ENCODE results near the gene HSD17B13.

Gene HSD17B13

GRCh38 chr4:87311684-87312083, 11.0 kb downstream of the HSD17B13 start:
- no peak overlapping the region for H3K4me2 ChIP-seq (ENCODE audit: insufficient read depth, low read length, poor library complexity, severe bottlenecking)
- H2BK12ac ChIP-seq (ENCODE audit: low read length) = no peak overlapping the region
- no peak overlapping the region for H3K18ac ChIP-seq (ENCODE audit: low read length)
- H3K27me3 ChIP-seq (ENCODE audit: control insufficient read depth in 3 of 3, insufficient read depth in 3 of 3, low read depth in 1 of 3, low read length in 3 of 3) = no peaks in the 10 kb centered on the region
- H3K14ac ChIP-seq (ENCODE audit: low read length) = no peak overlapping the region
- H3K79me1 ChIP-seq (ENCODE audit: low read depth, low read length) = no peaks in the 10 kb centered on the region
- H2AFZ ChIP-seq (ENCODE audit: low read length) = peak overlapping the region; percentile 65
- H2AK5ac ChIP-seq (ENCODE audit: low read depth, low read length) = no peak overlapping the region
- H3K23ac ChIP-seq (ENCODE audit: low read depth, low read length, poor library complexity) = no peak overlapping the region
- H4K8ac ChIP-seq (ENCODE audit: low read depth, low read length) = no peak overlapping the region
- no peak overlapping the region for H3K9ac ChIP-seq (ENCODE audit: low read depth, low read length, poor library complexity)
- no peak overlapping the region for H3K4ac ChIP-seq (ENCODE audit: low read length)
- no CpG with 5 or more reads among the region's 3 CpGs for WGBS, 2 donors (ENCODE audit: extremely low coverage in 2 of 2, insufficient read length in 2 of 2, insufficient replicate concordance in 1 of 2)
- H3K27ac ChIP-seq (replicated peaks; ENCODE audit: low read length) = no peak overlapping the region
- peak overlapping the region in 1 of 2 donors; percentile 10 for H3K4me3 ChIP-seq (ENCODE audit: low read length in 2 of 2)
- DNase-seq (ENCODE audit: low spot score) = no peak
- H3K36me3 ChIP-seq (replicated peaks in 1 of 2; ENCODE audit: control insufficient read depth in 2 of 2, insufficient read depth in 2 of 2, low read length in 2 of 2) = no peaks in the 10 kb centered on the region
- H3K9me3 ChIP-seq (replicated peaks in 1 of 2; ENCODE audit: control insufficient read depth in 2 of 2, insufficient read depth in 1 of 2, low read depth in 1 of 2, low read length in 2 of 2) = no peaks in the 10 kb centered on the region
- no peak overlapping the region for H2BK15ac ChIP-seq (ENCODE audit: low read length)
- H2BK5ac ChIP-seq (ENCODE audit: low read length) = no peak overlapping the region
- H4K91ac ChIP-seq (ENCODE audit: low read depth, low read length, poor library complexity) = no peak overlapping the region
- H2BK120ac ChIP-seq (ENCODE audit: low read depth, low read length) = no peak overlapping the region
- no peaks in the 10 kb centered on the region for H3K4me1 ChIP-seq (ENCODE audit: control insufficient read depth in 2 of 2, insufficient read depth in 1 of 2, low read depth in 1 of 2, low read length in 2 of 2)

- no peak overlapping the region for H3K18ac ChIP-seq (ENCODE audit: low read length)
- H3K36me3 ChIP-seq (replicated peaks in 1 of 2; ENCODE audit: control insufficient read depth in 2 of 2, insufficient read depth in 2 of 2, low read length in 2 of 2) = no peaks in the 10 kb centered on the region
- no peak overlapping the region for H3K23ac ChIP-seq (ENCODE audit: low read depth, low read length, poor library complexity)
- H3K4me1 ChIP-seq (ENCODE audit: control insufficient read depth in 2 of 2, insufficient read depth in 1 of 2, low read depth in 1 of 2, low read length in 2 of 2) = no peaks in the 10 kb centered on the region
- peak overlapping the region in 1 of 2 donors; percentile 10 for H3K4me3 ChIP-seq (ENCODE audit: low read length in 2 of 2)
- WGBS, 2 donors (ENCODE audit: extremely low coverage in 2 of 2, insufficient read length in 2 of 2, insufficient replicate concordance in 1 of 2) = no CpG with 5 or more reads among the region's 4 CpGs
- H3K27me3 ChIP-seq (ENCODE audit: control insufficient read depth in 3 of 3, insufficient read depth in 3 of 3, low read depth in 1 of 3, low read length in 3 of 3) = no peaks in the 10 kb centered on the region
- peak overlapping the region; percentile 65 for H2AFZ ChIP-seq (ENCODE audit: low read length)
- no peak overlapping the region for H4K91ac ChIP-seq (ENCODE audit: low read depth, low read length, poor library complexity)
- H2AK5ac ChIP-seq (ENCODE audit: low read depth, low read length) = no peak overlapping the region
- no peak overlapping the region for H2BK120ac ChIP-seq (ENCODE audit: low read depth, low read length)
- no peaks in the 10 kb centered on the region for H3K79me1 ChIP-seq (ENCODE audit: low read depth, low read length)
- no peak overlapping the region for H3K9ac ChIP-seq (ENCODE audit: low read depth, low read length, poor library complexity)
- H2BK12ac ChIP-seq (ENCODE audit: low read length) = no peak overlapping the region
- no peak overlapping the region for H3K4ac ChIP-seq (ENCODE audit: low read length)
- DNase-seq (ENCODE audit: low spot score) = no peak
- no peak overlapping the region for H2BK15ac ChIP-seq (ENCODE audit: low read length)
- H4K8ac ChIP-seq (ENCODE audit: low read depth, low read length) = no peak overlapping the region
- H3K14ac ChIP-seq (ENCODE audit: low read length) = no peak overlapping the region
- H3K27ac ChIP-seq (replicated peaks; ENCODE audit: low read length) = no peak overlapping the region
- no peak overlapping the region for H3K4me2 ChIP-seq (ENCODE audit: insufficient read depth, low read length, poor library complexity, severe bottlenecking)
- H3K9me3 ChIP-seq (replicated peaks in 1 of 2; ENCODE audit: control insufficient read depth in 2 of 2, insufficient read depth in 1 of 2, low read depth in 1 of 2, low read length in 2 of 2) = no peaks in the 10 kb centered on the region
- no peak overlapping the region for H2BK5ac ChIP-seq (ENCODE audit: low read length)
Measured at GRCh38 chr4:87310691-87311335, 11.9 kb downstream of the HSD17B13 start.

DNA sequence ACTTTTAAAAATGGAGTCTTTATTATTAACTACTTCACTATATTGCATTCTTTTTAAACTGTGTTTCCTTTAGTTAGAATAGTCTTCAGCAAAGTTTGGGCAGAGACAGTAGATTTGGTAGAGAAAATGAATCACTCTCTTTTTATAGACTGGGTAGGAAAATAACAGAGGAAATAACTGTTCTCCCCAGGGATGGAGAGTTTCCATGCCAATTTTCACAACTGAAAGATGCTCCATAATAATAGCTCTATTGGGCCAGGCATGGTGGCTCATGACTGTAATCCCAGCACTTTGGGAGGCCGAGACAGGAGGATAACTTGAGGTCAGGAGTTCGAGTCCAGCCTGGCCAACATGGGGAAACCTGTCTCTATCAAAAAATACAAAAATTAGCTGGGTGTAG, 13.1 kb downstream of the HSD17B13 start:
- H3K79me1 ChIP-seq (ENCODE audit: low read depth, low read length) = no peaks in the 10 kb centered on the region
- no peak overlapping the region for H4K91ac ChIP-seq (ENCODE audit: low read depth, low read length, poor library complexity)
- H3K4me3 ChIP-seq (ENCODE audit: low read length in 2 of 2) = no peak overlapping the region
- no peak overlapping the region for H2AFZ ChIP-seq (ENCODE audit: low read length)
- no peak overlapping the region for H3K4me2 ChIP-seq (ENCODE audit: insufficient read depth, low read length, poor library complexity, severe bottlenecking)
- H3K18ac ChIP-seq (ENCODE audit: low read length) = no peak overlapping the region
- H3K14ac ChIP-seq (ENCODE audit: low read length) = no peak overlapping the region
- H3K27ac ChIP-seq (replicated peaks; ENCODE audit: low read length) = no peak overlapping the region
- H2AK5ac ChIP-seq (ENCODE audit: low read depth, low read length) = no peak overlapping the region
- no CpG with 5 or more reads among the region's 2 CpGs for WGBS, 2 donors (ENCODE audit: extremely low coverage in 2 of 2, insufficient read length in 2 of 2, insufficient replicate concordance in 1 of 2)
- no peak overlapping the region for H4K8ac ChIP-seq (ENCODE audit: low read depth, low read length)
- H2BK120ac ChIP-seq (ENCODE audit: low read depth, low read length) = no peak overlapping the region
- no peak overlapping the region for H2BK5ac ChIP-seq (ENCODE audit: low read length)
- DNase-seq (ENCODE audit: low spot score) = no peak
- no peak overlapping the region for H2BK12ac ChIP-seq (ENCODE audit: low read length)
- H3K9me3 ChIP-seq (replicated peaks in 1 of 2; ENCODE audit: control insufficient read depth in 2 of 2, insufficient read depth in 1 of 2, low read depth in 1 of 2, low read length in 2 of 2) = no peaks in the 10 kb centered on the region
- no peaks in the 10 kb centered on the region for H3K36me3 ChIP-seq (replicated peaks in 1 of 2; ENCODE audit: control insufficient read depth in 2 of 2, insufficient read depth in 2 of 2, low read length in 2 of 2)
- peaks cover 0 to 2% of the 10 kb centered on the region in 2 donors for H3K4me1 ChIP-seq (ENCODE audit: control insufficient read depth in 2 of 2, insufficient read depth in 1 of 2, low read depth in 1 of 2, low read length in 2 of 2)
- H3K9ac ChIP-seq (ENCODE audit: low read depth, low read length, poor library complexity) = no peak overlapping the region
- no peaks in the 10 kb centered on the region for H3K27me3 ChIP-seq (ENCODE audit: control insufficient read depth in 3 of 3, insufficient read depth in 3 of 3, low read depth in 1 of 3, low read length in 3 of 3)
- no peak overlapping the region for H3K4ac ChIP-seq (ENCODE audit: low read length)
- H3K23ac ChIP-seq (ENCODE audit: low read depth, low read length, poor library complexity) = no peak overlapping the region
- H2BK15ac ChIP-seq (ENCODE audit: low read length) = no peak overlapping the region

- no peak overlapping the region for H2BK5ac ChIP-seq (ENCODE audit: low read length)
- no CpG with 5 or more reads among the region's 1 CpG for WGBS, 2 donors (ENCODE audit: extremely low coverage in 2 of 2, insufficient read length in 2 of 2, insufficient replicate concordance in 1 of 2)
- DNase-seq (ENCODE audit: low spot score) = no peak
Measured at GRCh38 chr4:87306056-87306455, 16.6 kb downstream of the HSD17B13 start.

More at GRCh38 chr4:87306056-87306455, 16.6 kb downstream of the HSD17B13 start:
- H2AFZ ChIP-seq (ENCODE audit: low read length) = no peak overlapping the region
- no peak overlapping the region for H3K9ac ChIP-seq (ENCODE audit: low read depth, low read length, poor library complexity)
- no peak overlapping the region for H2BK12ac ChIP-seq (ENCODE audit: low read length)
- no peak overlapping the region for H3K23ac ChIP-seq (ENCODE audit: low read depth, low read length, poor library complexity)
- no peaks in the 10 kb centered on the region for H3K27me3 ChIP-seq (ENCODE audit: control insufficient read depth in 3 of 3, insufficient read depth in 3 of 3, low read depth in 1 of 3, low read length in 3 of 3)
- peaks cover 0 to 2% of the 10 kb centered on the region in 2 donors for H3K4me1 ChIP-seq (ENCODE audit: control insufficient read depth in 2 of 2, insufficient read depth in 1 of 2, low read depth in 1 of 2, low read length in 2 of 2)
- no peak overlapping the region for H3K4me3 ChIP-seq (ENCODE audit: low read length in 2 of 2)
- H3K27ac ChIP-seq (replicated peaks; ENCODE audit: low read length) = no peak overlapping the region
- no peaks in the 10 kb centered on the region for H3K79me1 ChIP-seq (ENCODE audit: low read depth, low read length)
- no peak overlapping the region for H3K4me2 ChIP-seq (ENCODE audit: insufficient read depth, low read length, poor library complexity, severe bottlenecking)
- no peak overlapping the region for H4K8ac ChIP-seq (ENCODE audit: low read depth, low read length)
- H2AK5ac ChIP-seq (ENCODE audit: low read depth, low read length) = no peak overlapping the region
- no peak overlapping the region for H3K14ac ChIP-seq (ENCODE audit: low read length)
- no peaks in the 10 kb centered on the region for H3K9me3 ChIP-seq (replicated peaks in 1 of 2; ENCODE audit: control insufficient read depth in 2 of 2, insufficient read depth in 1 of 2, low read depth in 1 of 2, low read length in 2 of 2)
- no peak overlapping the region for H2BK120ac ChIP-seq (ENCODE audit: low read depth, low read length)
- no peak overlapping the region for H3K4ac ChIP-seq (ENCODE audit: low read length)
- H3K36me3 ChIP-seq (replicated peaks in 1 of 2; ENCODE audit: control insufficient read depth in 2 of 2, insufficient read depth in 2 of 2, low read length in 2 of 2) = no peaks in the 10 kb centered on the region
- no peak overlapping the region for H2BK15ac ChIP-seq (ENCODE audit: low read length)
- H3K18ac ChIP-seq (ENCODE audit: low read length) = no peak overlapping the region
- H4K91ac ChIP-seq (ENCODE audit: low read depth, low read length, poor library complexity) = no peak overlapping the region

All from neuronal stem cell (in vitro differentiated cells).